Spleen (tissue), 11 donors: Measurements from ENCODE around the gene AKNA. TPM values are rescaled to one million over a fixed set of nuclear protein-coding genes. Genes with fewer than 3 reads are reported as not detected.

Experiments used
- DNase-seq: peaks from one replicate; pipeline ENCODE4 v3.0.0-alpha.2; 2020
- H3K27ac ChIP-seq, 8 donors: fragments of 200-600 bp; sonication (generic) in 7 of 8; 1 replicate in 4 of 8; 2 replicates in 4 of 8; pipeline versions ENCODE4 v1.5.0 to v1.8.0; 2016 to 2021; ENCODE audit warnings: inconsistent platforms in 4 of 8, mild to moderate bottlenecking in 4 of 8, moderate library complexity in 1 of 8
- H3K27me3 ChIP-seq, 7 donors: fragments of 200-600 bp; sonication (generic) in 6 of 7; replicated peaks in 1 of 7; 1 replicate in 4 of 7; 2 replicates in 3 of 7; pipeline versions ENCODE4 v1.5.0 to v1.8.0; 2016 to 2021; ENCODE audit warnings: inconsistent platforms in 3 of 7, mild to moderate bottlenecking in 1 of 7
- H3K36me3 ChIP-seq, 6 donors: fragments of 200-600 bp; sonication (generic) in 5 of 6; 1 replicate in 4 of 6; 2 replicates in 2 of 6; pipeline versions ENCODE4 v1.5.0 to v1.8.0; 2016 to 2021; ENCODE audit warnings: inconsistent platforms in 2 of 6
- H3K4me1 ChIP-seq, 6 donors: fragments of 200-600 bp; sonication (generic) in 5 of 6; 1 replicate in 3 of 6; 2 replicates in 3 of 6; pipeline versions ENCODE4 v1.5.0 to v1.8.0; 2016 to 2021; ENCODE audit warnings: inconsistent platforms in 3 of 6
- H3K4me3 ChIP-seq, 8 donors: fragments of 200-600 bp; sonication (generic) in 7 of 8; 1 replicate in 4 of 8; 2 replicates in 4 of 8; pipeline versions ENCODE4 v1.5.0 to v1.8.0; 2016 to 2021; ENCODE audit warnings: inconsistent platforms in 4 of 8, mild to moderate bottlenecking in 4 of 8, moderate library complexity in 2 of 8
- H3K9me3 ChIP-seq, 8 donors: fragments of 200-600 bp; sonication (generic) in 7 of 8; 1 replicate in 4 of 8; 2 replicates in 4 of 8; pipeline versions ENCODE4 v1.5.0 to v1.8.0; 2016 to 2021; ENCODE audit warnings: inconsistent platforms in 4 of 8
- POLR2A ChIP-seq, 3 donors: fragments of 450-650 bp; IDR thresholded peaks; one replicate each; pipeline ENCODE4 v1.5.1; 2017; ENCODE audit warnings: antibody characterized with exemption in 3 of 3, mild to moderate bottlenecking in 1 of 3
- POLR2AphosphoS5 ChIP-seq, 3 donors: sonication (generic); formaldehyde crosslinking; IDR thresholded peaks; one replicate each; pipeline ENCODE4 v1.5.1; 2017; ENCODE audit warnings: antibody characterized with exemption in 3 of 3
- WGBS, 5 donors: extraction: QIAGEN DNeasy Blood & Tissue Kit in 3 of 5; methylation state at CpG; one replicate each; pipeline versions ENCODE4 v1.1.5 to v1.1.7; 2013 to 2018; 5-methylcytosine and 5-hydroxymethylcytosine counted together
- intact Hi-C: fragments of 100-400 bp; cut with DNase I; formaldehyde crosslinking; loops from one replicate; pipeline ENCODE4 v1.15.0; 2023; ENCODE audit warnings: low total_unique reads
- polyA plus RNA-seq, 3 donors: library from polyadenylated mRNA; stranded (reverse); fragments of 200-250 nt; gene quantifications; one replicate each; pipeline ENCODE4 v1.2.1, GENCODE V29; 2013
- total RNA-seq, 7 donors: library from RNA; depleted of rRNA in 3 of 7; stranded (reverse); fragments of >200 nt in 3 of 7; fragmentation: NEBNext Ultra II Directional in 4 of 7; extraction: Animal tissue kit (Norgen Biotek cat#: 25700) in 4 of 7; gene quantifications; one replicate each; pipeline versions ENCODE4 v1.1.0 to v1.2.1, GENCODE V29; 2016 to 2021
- TF ChIP-seq, protein P1 (sequence below), 11 experiments: fragments of 200-600 bp in 7 of 11; fragments of 450-650 bp in 4 of 11; sonication (generic) in 4 of 11; IDR thresholded peaks in 8 of 11; conservative IDR thresholded peaks in 3 of 11; 1 replicate in 7 of 11; 2 replicates in 4 of 11; pipeline versions ENCODE4 v1.4.0 to v1.8.0; 2016 to 2021; ENCODE audit warnings: antibody characterized with exemption in 11 of 11, inconsistent platforms in 4 of 11, mild to moderate bottlenecking in 1 of 11
- donor health status: healthy with polysubstance abuse.
- donor health status: DM: no; HTN: no; CAD: no; lungs with moderate emphysema.
- donor health status: DM: no; HTN: no; CAD: no.
- donor health status: Bipolar disorder and iron deficiency.
- donor health status: healthy.
- donor health status: DM: no; HTN: no; CAD: no.
- donor health status: DM: yes; HTN: yes; CAD: no.

Gene AKNA
- total and polyA plus RNA-seq, 10 donors: 92.9 to 324 (median 216) TPM

DNA sequence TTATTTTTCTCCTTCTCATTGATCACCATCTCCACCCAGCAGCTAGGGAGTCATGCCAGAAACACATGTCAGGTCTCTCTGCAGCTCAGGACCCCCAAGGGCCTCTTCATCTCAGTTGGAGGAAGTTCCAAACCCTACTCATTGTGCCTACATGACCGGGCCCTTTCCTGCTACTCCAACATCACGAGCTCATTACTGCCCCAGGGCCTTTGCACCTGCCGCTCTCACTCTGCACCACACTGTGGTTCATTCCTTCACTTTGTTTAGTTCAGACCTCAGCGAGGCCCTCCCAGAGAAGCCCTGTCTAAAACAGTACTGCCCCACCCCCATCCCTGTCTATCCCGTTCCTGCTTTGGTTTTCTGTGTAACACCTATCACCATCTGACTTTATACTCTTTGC lies 22.1 kb upstream of the AKNA start:
- Histone ChIP-seq H3K9me3 (no peaks in the 10 kb centered on the region), H3K4me3 (no peak overlapping the region), H3K27me3 (no peaks in the 10 kb centered on the region), H3K36me3 (peaks cover 0 to 16% (median 4%) of the 10 kb centered on the region in 6 donors), H3K4me1 (peaks cover 6 to 38% (median 26%) of the 10 kb centered on the region in 6 donors), H3K27ac (no peak overlapping the region)
- WGBS, 5 donors: 69 to 77% (median 73%) methylated on average over 5 of the region's 5 CpGs
- TF ChIP-seq POLR2AphosphoS5 (IDR thresholded peaks at IDR 0.05) (no peak), POLR2A (IDR thresholded peaks at IDR 0.05) (no peak)
- TF ChIP-seq, protein P1, sequence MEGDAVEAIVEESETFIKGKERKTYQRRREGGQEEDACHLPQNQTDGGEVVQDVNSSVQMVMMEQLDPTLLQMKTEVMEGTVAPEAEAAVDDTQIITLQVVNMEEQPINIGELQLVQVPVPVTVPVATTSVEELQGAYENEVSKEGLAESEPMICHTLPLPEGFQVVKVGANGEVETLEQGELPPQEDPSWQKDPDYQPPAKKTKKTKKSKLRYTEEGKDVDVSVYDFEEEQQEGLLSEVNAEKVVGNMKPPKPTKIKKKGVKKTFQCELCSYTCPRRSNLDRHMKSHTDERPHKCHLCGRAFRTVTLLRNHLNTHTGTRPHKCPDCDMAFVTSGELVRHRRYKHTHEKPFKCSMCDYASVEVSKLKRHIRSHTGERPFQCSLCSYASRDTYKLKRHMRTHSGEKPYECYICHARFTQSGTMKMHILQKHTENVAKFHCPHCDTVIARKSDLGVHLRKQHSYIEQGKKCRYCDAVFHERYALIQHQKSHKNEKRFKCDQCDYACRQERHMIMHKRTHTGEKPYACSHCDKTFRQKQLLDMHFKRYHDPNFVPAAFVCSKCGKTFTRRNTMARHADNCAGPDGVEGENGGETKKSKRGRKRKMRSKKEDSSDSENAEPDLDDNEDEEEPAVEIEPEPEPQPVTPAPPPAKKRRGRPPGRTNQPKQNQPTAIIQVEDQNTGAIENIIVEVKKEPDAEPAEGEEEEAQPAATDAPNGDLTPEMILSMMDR (IDR thresholded peaks at IDR 0.05 in 8 of 11, conservative IDR thresholded peaks at IDR 0.05 in 3 of 11): no peak
- intact Hi-C loops: loop anchor here (5.0 kb wide), 1 partner anchor 97 kb away; the partner anchor contains the start of gene WHRN
- DNase-seq: no peak

DNA sequence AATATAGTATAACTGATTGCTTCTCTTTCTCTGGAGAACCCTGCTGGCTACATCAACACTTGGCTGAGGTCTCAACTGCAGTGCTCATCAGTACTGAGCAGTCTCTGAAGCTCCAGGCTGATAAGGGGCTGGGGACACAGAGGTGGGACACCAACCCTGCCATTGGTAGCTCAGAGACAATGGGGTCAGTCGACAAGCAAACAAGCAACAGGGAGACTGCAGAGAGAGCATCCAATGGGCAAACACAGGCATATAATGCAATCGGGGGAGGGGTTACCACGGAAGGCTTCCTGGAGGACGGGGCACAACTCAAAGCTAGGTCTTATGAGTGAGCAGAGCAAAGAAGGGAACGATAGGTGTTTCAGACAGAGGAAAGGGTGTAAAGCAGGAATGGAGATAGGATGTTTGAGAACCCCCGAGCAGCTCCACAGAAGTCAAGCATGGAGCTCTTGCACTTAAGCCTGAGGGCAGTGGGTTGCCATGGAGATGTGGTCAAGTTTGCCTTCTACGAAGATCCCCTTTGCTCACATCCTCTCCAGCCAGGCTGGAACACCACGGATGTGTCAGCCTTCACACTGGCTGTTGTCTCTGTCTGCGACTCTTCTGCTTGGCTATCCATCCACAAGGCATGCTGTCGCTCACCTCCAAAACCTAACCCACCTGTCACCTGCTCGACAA lies 21.5 kb upstream of the AKNA start:
- H3K27me3 ChIP-seq: no peaks in the 10 kb centered on the region
- H3K36me3 ChIP-seq: peaks cover 0 to 16% (median 4%) of the 10 kb centered on the region in 6 donors
- no peak for DNase-seq
- 59 to 73% (median 67%) methylated on average over 11 of the region's 11 CpGs for WGBS, 5 donors
- no peaks in the 10 kb centered on the region for H3K9me3 ChIP-seq
- no peak overlapping the region for H3K27ac ChIP-seq
- intact Hi-C loops: loop anchor here (5.0 kb wide), 1 partner anchor 98 kb away; the partner anchor contains the start of gene WHRN
- peaks cover 0 to 32% (median 21%) of the 10 kb centered on the region in 6 donors for H3K4me1 ChIP-seq
- TF ChIP-seq POLR2A (IDR thresholded peaks at IDR 0.05) (no peak), POLR2AphosphoS5 (IDR thresholded peaks at IDR 0.05) (no peak)
- TF ChIP-seq, protein P1 (IDR thresholded peaks at IDR 0.05 in 8 of 11, conservative IDR thresholded peaks at IDR 0.05 in 3 of 11): no peak
- no peak overlapping the region for H3K4me3 ChIP-seq

DNA sequence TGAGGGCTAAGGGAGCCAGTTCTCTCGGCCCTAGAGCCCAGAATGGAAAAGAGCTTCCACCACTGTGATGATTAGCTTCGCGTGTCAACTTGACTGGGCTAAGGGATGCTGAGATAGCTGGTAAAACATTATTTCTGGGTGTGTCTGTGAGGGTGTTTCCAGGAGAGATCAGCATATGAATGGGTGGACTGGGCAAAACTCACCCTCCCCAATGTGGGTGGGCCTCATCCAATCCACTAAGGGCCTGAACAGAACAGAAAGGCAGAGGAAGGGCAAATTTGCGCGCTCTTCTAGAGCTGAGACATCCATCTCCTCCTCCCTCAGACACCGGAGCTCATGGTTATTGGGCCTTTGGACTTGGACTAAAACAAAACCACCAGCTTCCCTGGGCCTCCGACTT lies 20.9 kb upstream of the AKNA start:
- Histone ChIP-seq H3K36me3 (peaks cover 0 to 19% (median 4%) of the 10 kb centered on the region in 6 donors), H3K9me3 (no peaks in the 10 kb centered on the region), H3K27me3 (no peaks in the 10 kb centered on the region), H3K27ac (no peak overlapping the region), H3K4me1 (peaks cover 0 to 26% (median 15%) of the 10 kb centered on the region in 6 donors), H3K4me3 (no peak overlapping the region)
- no peak for DNase-seq
- WGBS, 5 donors: 84 to 90% (median 87%) methylated on average over 6 to 7 of the region's 7 CpGs
- intact Hi-C loops: loop anchor here (5.0 kb wide), 1 partner anchor 99 kb away; the partner anchor contains the start of gene WHRN
- no peak for TF ChIP-seq POLR2AphosphoS5 (IDR thresholded peaks at IDR 0.05)
- TF ChIP-seq, protein P1 (IDR thresholded peaks at IDR 0.05 in 8 of 11, conservative IDR thresholded peaks at IDR 0.05 in 3 of 11): no peak
- no peak for TF ChIP-seq POLR2A (IDR thresholded peaks at IDR 0.05)

DNA sequence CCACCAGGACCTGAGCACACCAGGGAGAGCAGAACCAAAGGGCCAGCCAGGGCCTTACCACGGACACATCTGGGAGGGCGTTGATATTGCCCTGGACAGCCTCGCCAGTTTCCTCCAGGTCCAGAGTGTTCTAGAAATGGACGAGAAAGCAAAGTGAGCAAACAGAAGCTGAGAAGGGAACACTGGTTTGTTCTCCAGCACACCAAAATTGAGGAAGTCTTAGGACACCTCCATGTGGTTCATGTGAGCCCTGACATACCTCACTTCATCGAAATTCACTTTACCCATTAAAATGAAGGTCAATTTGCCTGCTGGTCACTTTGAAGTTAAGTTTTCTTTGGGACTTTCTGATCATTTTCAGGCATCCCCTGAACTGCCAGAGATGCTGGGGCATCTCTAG lies 20.1 kb upstream of the AKNA start:
- WGBS, 5 donors: 80 to 91% (median 83%) methylated on average over 5 of the region's 5 CpGs
- TF ChIP-seq, protein P1 (IDR thresholded peaks at IDR 0.05 in 8 of 11, conservative IDR thresholded peaks at IDR 0.05 in 3 of 11): no peak
- TF ChIP-seq POLR2AphosphoS5 (IDR thresholded peaks at IDR 0.05) (no peak), POLR2A (IDR thresholded peaks at IDR 0.05) (no peak)
- intact Hi-C loops: loop anchor here (5.0 kb wide), 1 partner anchor 99 kb away; the partner anchor contains the start of gene WHRN
- Histone ChIP-seq H3K27me3 (no peaks in the 10 kb centered on the region), H3K27ac (no peak overlapping the region), H3K4me1 (peaks cover 0 to 19% (median 11%) of the 10 kb centered on the region in 6 donors), H3K36me3 (peaks cover 0 to 26% (median 4%) of the 10 kb centered on the region in 6 donors), H3K9me3 (no peaks in the 10 kb centered on the region), H3K4me3 (no peak overlapping the region)
- DNase-seq: no peak
